Right ventricle myocardium superior (tissue), 1 donor: ENCODE results near the gene SIL1. TPM values are rescaled to one million over a fixed set of nuclear protein-coding genes. Genes with fewer than 3 reads are reported as not detected.
"Not testable (repeated sequence)": the region's sequence is repeated elsewhere in the genome, so short reads cannot be mapped to it uniquely, and the experiment has no call there.

ENCODE experiments used
- ATAC-seq: fragments of 200-7000 bp; cut with Tn5 transposase; one replicate; pipeline ENCODE4 v1.9.1; 2020; ENCODE audit warnings: mild to moderate bottlenecking; ENCODE audit not compliant: poor library complexity
- DNase-seq: peaks from one replicate; pipeline ENCODE4 v3.0.0-alpha.2; 2020
- intact Hi-C: fragments of 100-400 bp; cut with DNase I; formaldehyde crosslinking; loops from one replicate; pipeline ENCODE4 v1.11.2; 2022
- total RNA-seq: library from RNA; stranded (reverse); fragmentation: NEBNext Ultra II Directional; extraction: Animal tissue kit (Norgen Biotek cat#: 25700); gene quantifications from one replicate; pipeline ENCODE4 v1.2.1, GENCODE V29; 2021
- donor health status: DM: no; HTN: yes; CAD: no; lungs with severe emphysema.

The SIL1 gene
- total RNA-seq, 1 donor from 2014 or later, result 42.1 TPM

DNA sequence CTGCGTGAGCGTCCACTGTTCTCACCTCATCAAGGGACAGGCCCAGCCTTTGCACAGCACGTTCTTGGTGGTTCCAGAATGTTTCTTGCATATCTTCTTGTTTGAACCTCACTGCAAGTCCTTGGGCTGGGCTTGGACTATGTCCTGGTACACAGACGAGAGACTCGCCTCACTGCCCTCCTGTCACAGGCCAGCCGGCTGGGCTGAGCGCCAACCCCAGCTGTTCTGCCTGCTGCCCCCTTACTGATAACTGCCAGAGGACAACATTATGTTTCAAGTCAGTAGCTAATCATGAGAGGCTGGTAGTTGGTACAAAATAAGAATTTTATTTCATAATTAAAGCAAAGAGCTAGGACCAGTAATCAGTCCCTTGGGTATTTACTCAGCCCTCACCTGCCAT is 270.2 kb downstream of the SIL1 start:
- intact Hi-C loops, result no loop called here
- DNase-seq (peak; percentile 89), ATAC-seq (peak; percentile 92)

- DNase-seq, result no peak
- ATAC-seq, result no peak
- intact Hi-C loops, result no loop called here
Measured at GRCh38 chr5:138927544-138927943, 270.6 kb downstream of the SIL1 start.

GRCh38 chr5:138926688-138927448 is 271.3 kb downstream of the SIL1 start:
- no peak for DNase-seq
- ATAC-seq, result peak; percentile 7
- intact Hi-C loops, result no loop called here

DNA sequence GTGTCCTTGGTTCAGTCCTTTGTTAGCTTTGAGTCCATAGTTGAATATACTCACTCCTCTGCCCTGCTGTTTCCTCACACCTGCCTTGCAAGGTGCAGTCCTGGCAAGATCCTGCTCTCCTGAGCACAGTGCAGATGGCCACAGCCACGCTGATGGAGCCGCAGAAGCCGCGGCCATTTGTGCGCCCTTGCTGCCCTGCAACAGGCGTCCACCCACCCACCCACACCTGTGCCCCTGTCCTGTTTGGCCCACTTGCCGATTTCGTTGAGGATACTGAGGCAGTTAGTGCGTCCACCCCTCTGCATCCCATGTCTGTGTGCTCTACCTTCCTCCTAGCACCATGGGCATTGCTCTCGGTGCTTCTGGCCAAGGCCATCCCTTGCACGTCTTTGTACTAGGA is 271.9 kb downstream of the SIL1 start:
- intact Hi-C loops, result no loop called here
- no peak for DNase-seq
- ATAC-seq, result no peak

DNA sequence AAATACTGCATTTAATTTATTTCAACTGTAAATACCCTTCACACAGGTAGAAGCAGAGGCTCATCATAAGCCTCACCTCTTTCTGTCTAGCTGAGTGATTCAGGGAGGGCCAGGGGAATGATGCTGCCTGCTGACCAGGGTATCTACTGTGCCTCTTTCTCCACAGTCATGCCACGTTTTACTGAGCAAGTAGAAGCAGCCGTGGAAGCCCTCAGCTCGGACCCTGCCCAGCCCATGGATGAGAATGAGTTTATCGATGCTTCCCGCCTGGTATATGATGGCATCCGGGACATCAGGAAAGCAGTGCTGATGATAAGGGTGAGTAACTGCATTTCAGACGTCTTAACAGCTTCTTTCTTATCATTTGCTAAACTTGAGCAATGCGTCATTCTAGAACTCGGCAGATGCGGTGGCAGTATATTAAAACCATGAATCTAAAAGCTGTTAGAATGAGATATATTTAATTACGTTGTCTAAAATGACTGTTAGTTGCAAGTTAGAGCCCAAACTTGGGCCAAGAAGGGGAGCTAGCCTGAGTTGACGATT is 273.0 kb downstream of the SIL1 start:
- no peak for ATAC-seq
- intact Hi-C loops, result no loop called here
- no peak for DNase-seq

- intact Hi-C loops, result no loop called here
- ATAC-seq (no peak), DNase-seq (no peak)
Measured at GRCh38 chr5:138922494-138922893, 275.7 kb downstream of the SIL1 start.

DNA sequence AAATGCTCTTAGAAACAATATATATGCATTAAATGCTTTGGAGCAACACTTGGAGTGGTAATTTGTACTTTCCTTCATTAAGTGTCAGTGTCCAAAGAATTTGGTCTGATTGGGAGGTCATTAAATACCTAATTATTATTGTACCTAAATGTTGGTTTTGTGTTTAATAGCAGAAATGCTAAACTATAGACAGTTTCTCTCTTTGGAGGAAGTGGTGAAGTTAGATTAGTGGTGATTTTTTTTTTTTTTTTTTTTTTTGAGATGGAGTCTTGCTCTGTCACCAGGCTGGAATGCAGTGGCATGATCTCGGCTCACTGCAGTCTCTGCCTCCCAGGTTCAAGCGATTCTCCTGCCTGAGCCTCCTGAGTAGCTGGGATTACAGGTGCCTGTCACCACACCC is 276.8 kb downstream of the SIL1 start:
- DNase-seq, ATAC-seq, intact Hi-C loops: not testable (repeated sequence)

DNA sequence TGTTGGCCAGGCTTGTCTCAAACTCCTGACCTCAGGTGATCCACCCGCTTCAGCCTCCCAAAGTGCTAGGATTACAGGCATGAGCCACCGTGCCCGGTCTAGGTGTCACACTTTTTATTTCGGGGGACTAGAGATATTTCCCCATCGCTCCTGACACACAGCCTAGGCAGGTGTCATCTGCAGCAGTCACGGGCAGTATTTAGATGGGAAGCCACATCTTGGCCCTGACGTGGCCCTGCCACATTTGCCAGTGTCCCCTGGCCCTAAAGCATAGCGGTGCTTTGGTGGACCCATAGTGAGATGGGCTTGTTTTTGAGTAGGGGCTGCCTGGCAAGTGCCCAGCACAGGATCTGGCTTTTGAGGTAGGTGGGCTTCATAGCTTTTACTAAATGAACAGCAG is 278.0 kb downstream of the SIL1 start:
- intact Hi-C loops, result no loop called here
- ATAC-seq (no peak), DNase-seq (no peak)

- DNase-seq, result no peak
- intact Hi-C loops, result no loop called here
- ATAC-seq, result no peak
Measured at GRCh38 chr5:138918686-138919085, 279.5 kb downstream of the SIL1 start.

- DNase-seq (no peak), ATAC-seq (peak; percentile 82)
- intact Hi-C loops, result no loop called here
Measured at GRCh38 chr5:138914338-138914737, 283.8 kb downstream of the SIL1 start.

GRCh38 chr5:138913773-138914172 is 284.4 kb downstream of the SIL1 start:
- intact Hi-C loops, result no loop called here
- DNase-seq (no peak), ATAC-seq (peak; percentile 45)

GRCh38 chr5:138912093-138912492 is 286.1 kb downstream of the SIL1 start:
- intact Hi-C loops, result no loop called here

DNA sequence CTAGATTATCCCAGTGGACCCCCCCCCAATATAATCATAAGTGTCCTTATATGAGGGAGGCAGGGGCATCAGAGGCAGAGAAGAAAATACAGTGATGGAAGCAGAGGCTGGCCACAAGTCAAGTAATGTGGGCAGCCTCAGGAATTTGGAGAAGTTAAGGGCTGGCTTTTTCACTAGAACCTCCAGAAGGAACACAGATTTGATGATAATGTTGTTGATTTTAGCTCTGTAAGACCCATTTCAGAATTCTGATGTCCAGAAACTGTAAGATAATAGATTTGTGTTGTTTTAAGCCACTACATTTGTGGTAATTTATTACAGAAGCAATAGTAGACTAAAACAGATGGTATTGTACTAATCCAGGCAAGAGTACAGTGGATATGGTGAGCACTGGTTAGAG is 286.7 kb downstream of the SIL1 start:
- no peak for DNase-seq
- intact Hi-C loops, result no loop called here
- ATAC-seq, result no peak

More at GRCh38 chr5:138912093-138912492, 286.1 kb downstream of the SIL1 start:
- ATAC-seq (no peak), DNase-seq (no peak)

GRCh38 chr5:138910546-138911185 is 287.5 kb downstream of the SIL1 start:
- ATAC-seq (no peak), DNase-seq (no peak)
- intact Hi-C loops, result no loop called here

DNA sequence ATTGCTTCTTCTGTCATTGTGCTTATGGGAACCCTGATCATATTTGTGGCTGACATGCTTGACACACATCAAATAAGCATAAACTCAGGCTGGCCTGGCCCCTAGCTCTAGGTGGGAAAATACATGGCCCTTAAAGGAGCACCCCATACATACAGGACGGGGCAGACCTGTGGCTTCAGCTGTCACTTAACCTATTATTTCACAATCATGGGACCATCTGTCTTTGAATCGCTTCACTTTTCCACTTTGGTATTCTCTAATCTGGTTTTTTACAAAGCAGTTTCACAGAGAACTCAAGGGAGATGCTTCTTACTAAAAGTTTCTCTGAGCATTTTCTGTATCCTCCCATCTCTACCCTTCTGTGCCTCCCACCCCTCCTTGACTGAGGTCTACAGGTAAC is 288.4 kb downstream of the SIL1 start:
- intact Hi-C loops, result no loop called here
- no peak for ATAC-seq
- no peak for DNase-seq

- ATAC-seq (no peak), DNase-seq (no peak)
- intact Hi-C loops, result no loop called here
Measured at GRCh38 chr5:138905541-138905940, 292.6 kb downstream of the SIL1 start.

GRCh38 chr5:138903130-138903775 is 294.9 kb downstream of the SIL1 start:
- intact Hi-C loops, result no loop called here
- DNase-seq, result no peak
- ATAC-seq, result peak; percentile 35

DNA sequence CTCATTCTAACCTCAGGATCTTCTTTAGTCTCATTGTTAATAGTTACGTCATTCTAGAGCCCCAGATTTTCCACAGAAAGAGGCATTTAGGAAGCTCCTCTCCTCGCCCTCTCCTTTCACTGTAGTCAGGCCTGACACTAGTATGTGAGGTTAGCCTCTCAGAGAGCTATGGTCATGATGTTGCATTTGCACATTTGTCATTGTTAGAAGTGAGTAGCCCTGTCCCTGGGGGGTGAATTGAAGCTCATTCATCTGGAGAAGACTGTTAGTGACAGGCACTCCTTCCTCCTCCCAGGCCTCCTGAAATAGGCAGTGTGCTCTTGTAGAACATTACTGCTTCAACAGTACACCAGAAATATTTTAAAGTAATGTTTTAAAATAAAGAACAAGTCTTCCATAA is 296.5 kb downstream of the SIL1 start:
- intact Hi-C loops, result no loop called here
- no peak for ATAC-seq

GRCh38 chr5:138900281-138900965 is 297.7 kb downstream of the SIL1 start:
- ATAC-seq (no peak), DNase-seq (no peak)
- intact Hi-C loops, result no loop called here

More for the DNA sequence above, 296.5 kb downstream of the SIL1 start:
- DNase-seq, result no peak
